A549 (cell line): ENCODE data around the gene ASCC2.

Experiments used
- JUNB ChIP-seq: fragments of >200 bp; sonication (Bioruptor Twin); formaldehyde crosslinking; IDR thresholded peaks from 2 replicates; pipeline ENCODE4 v1.6.1; 2016
- POLR2A ChIP-seq: IDR thresholded peaks from 2 replicates; pipeline ENCODE4 v1.6.1; 2012; ENCODE audit warnings: mild to moderate bottlenecking, low read length
- RFX5 ChIP-seq: fragments of 450-650 bp; IDR thresholded peaks from 2 replicates; pipeline ENCODE4 v1.7.1; 2014; ENCODE audit warnings: antibody characterized with exemption, mild to moderate bottlenecking, moderate library complexity
- ZSCAN20 ChIP-seq: fragments of 250-450 bp; sonication (Bioruptor Pico); IDR thresholded peaks from 2 replicates; pipeline ENCODE4 v1.8.0; 2022; ENCODE audit warnings: mild to moderate bottlenecking, moderate library complexity
- TF ChIP-seq, protein P1 (sequence below): fragments of >200 bp; sonication (Bioruptor Twin); formaldehyde crosslinking; IDR thresholded peaks from 3 replicates; pipeline ENCODE4 v1.5.1; 2016

DNA sequence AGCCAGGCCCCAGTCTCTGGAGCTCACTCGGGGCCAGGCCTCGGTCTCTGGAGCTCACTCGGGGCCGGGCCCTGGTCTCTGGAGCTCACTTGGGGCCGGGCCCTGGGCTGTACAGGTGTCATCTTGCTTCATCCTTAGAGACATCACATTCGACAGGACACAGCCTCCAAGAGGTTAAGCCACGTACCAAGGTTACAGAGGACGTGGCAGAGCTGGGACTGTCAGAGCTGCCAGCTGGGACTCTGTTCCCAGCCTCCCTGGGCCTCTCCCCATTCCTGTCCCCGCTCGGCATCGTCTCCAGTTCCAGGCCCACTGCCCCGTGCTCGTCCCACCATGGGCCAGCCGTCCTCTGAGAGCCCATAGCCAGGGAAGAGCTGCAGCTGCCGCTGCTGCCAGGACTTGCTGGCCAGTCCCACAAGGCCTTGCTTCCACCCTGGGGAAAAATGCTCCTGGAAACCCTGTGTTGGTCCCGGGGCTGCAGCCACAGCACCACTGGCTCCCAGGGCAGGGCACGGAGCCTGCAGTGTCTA lies 98.7 kb downstream of the ASCC2 start:
- no peak for TF ChIP-seq RFX5
- TF ChIP-seq, protein P1, sequence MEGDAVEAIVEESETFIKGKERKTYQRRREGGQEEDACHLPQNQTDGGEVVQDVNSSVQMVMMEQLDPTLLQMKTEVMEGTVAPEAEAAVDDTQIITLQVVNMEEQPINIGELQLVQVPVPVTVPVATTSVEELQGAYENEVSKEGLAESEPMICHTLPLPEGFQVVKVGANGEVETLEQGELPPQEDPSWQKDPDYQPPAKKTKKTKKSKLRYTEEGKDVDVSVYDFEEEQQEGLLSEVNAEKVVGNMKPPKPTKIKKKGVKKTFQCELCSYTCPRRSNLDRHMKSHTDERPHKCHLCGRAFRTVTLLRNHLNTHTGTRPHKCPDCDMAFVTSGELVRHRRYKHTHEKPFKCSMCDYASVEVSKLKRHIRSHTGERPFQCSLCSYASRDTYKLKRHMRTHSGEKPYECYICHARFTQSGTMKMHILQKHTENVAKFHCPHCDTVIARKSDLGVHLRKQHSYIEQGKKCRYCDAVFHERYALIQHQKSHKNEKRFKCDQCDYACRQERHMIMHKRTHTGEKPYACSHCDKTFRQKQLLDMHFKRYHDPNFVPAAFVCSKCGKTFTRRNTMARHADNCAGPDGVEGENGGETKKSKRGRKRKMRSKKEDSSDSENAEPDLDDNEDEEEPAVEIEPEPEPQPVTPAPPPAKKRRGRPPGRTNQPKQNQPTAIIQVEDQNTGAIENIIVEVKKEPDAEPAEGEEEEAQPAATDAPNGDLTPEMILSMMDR: no peak
- TF ChIP-seq POLR2A: no peak
- no peak for TF ChIP-seq JUNB
- no peak for TF ChIP-seq ZSCAN20 (CRISPR knock-in tag)
